ENCODE measurements around the gene RTEL1. TPM values are rescaled to one million over a fixed set of nuclear protein-coding genes. Genes with fewer than 3 reads are reported as not detected.

Gene RTEL1
- total RNA-seq, 2 experiments from 2014 or later: 33.6 to 34.8 TPM

GRCh38 chr20:63736893-63737694 is 79.0 kb downstream of the RTEL1 start:
- H3K9me3 Mint-ChIP-seq: no peaks in the 10 kb centered on the region
- H3K27me3 Mint-ChIP-seq (ENCODE audit: low read depth): no peaks in the 10 kb centered on the region
- intact Hi-C loops (cut with micrococcal nuclease): loop anchor here (1.0 to 5.0 kb wide), 5 partner anchors 9 to 340 kb away; partner anchors contain the start of genes ARFRP1, GMEB2, RGS19 and TPD52L2
- peaks cover 24% of the 10 kb centered on the region for H3K4me1 Mint-ChIP-seq (ENCODE audit: low read depth)
- peaks cover 10% of the 10 kb centered on the region for H3K36me3 Mint-ChIP-seq (ENCODE audit: low read depth)
- H3K27ac Mint-ChIP-seq: no peak overlapping the region
- peak; percentile 66 for DNase-seq
- no peak overlapping the region for H3K4me3 Mint-ChIP-seq
- CTCF ChIA-PET: interaction anchor here (1.0 to 2.7 kb wide), 4 partner anchors 12 to 95 kb away, joined by 3 to 15 read pairs (median 4); partner anchors contain the start of genes ARFRP1 and ZGPAT

- no peak overlapping the region for H3K4me3 Mint-ChIP-seq
- no peaks in the 10 kb centered on the region for H3K27me3 Mint-ChIP-seq (ENCODE audit: low read depth)
Measured at GRCh38 chr20:63737695-63737944, 79.5 kb downstream of the RTEL1 start.

DNA sequence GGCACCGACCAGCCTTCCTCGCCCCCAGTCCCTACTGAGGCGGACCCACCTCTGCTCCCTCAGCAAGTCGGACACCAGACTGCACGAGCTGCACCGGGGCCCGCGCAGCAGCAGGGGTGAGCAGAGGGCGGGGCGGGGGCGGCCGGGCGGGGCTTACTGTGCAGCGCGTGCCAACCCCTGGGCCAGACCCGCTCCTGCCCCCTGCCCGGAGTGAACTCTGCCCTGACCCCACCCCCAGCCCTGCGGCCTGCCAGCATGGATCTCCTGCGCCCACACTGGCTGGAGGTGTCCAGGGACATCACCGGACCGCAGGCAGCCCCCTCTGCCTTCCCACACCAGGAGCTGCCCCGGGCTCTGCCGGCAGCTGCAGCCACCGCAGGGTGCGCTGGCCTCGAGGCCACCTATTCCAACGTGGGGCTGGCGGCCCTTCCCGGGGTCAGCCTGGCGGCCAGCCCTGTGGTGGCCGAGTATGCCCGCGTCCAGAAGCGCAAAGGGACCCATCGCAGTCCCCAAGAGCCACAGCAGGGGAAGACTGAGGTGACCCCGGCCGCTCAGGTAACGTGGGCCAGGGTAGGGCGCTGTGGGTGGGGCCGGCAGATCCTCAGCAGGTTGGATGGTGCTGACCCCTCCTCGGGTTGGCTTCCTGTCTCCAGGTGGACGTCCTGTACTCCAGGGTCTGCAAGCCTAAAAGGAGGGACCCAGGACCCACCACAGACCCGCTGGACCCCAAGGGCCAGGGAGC is 80.0 kb downstream of the RTEL1 start:
- H3K36me3 Mint-ChIP-seq (ENCODE audit: low read depth): peaks cover 10% of the 10 kb centered on the region
- peaks cover 24% of the 10 kb centered on the region for H3K4me1 Mint-ChIP-seq (ENCODE audit: low read depth)
- H3K4me3 Mint-ChIP-seq: peak overlapping the region; percentile 21
- no peak for DNase-seq
- CTCF ChIA-PET: no interaction called here
- no peaks in the 10 kb centered on the region for H3K27me3 Mint-ChIP-seq (ENCODE audit: low read depth)
- H3K9me3 Mint-ChIP-seq: no peaks in the 10 kb centered on the region
- intact Hi-C loops (cut with micrococcal nuclease): loop anchor here (2.0 to 5.0 kb wide), 4 partner anchors 31 to 339 kb away; partner anchors contain the start of genes ARFRP1, GMEB2, RGS19 and TPD52L2
- H3K27ac Mint-ChIP-seq: no peak overlapping the region

More at GRCh38 chr20:63737695-63737944, 79.5 kb downstream of the RTEL1 start:
- CTCF ChIA-PET: interaction anchor here (2.7 kb wide), 1 partner anchor 30 kb away, joined by 15 read pairs; the partner anchor contains the start of genes ARFRP1 and ZGPAT
- H3K27ac Mint-ChIP-seq: no peak overlapping the region
- peaks cover 24% of the 10 kb centered on the region for H3K4me1 Mint-ChIP-seq (ENCODE audit: low read depth)
- DNase-seq: no peak
- intact Hi-C loops (cut with micrococcal nuclease): loop anchor here (2.0 to 5.0 kb wide), 4 partner anchors 31 to 340 kb away; partner anchors contain the start of genes ARFRP1, GMEB2, RGS19 and TPD52L2
- H3K9me3 Mint-ChIP-seq: no peaks in the 10 kb centered on the region
- H3K36me3 Mint-ChIP-seq (ENCODE audit: low read depth): peaks cover 10% of the 10 kb centered on the region

GRCh38 chr20:63738687-63739129 is 80.6 kb downstream of the RTEL1 start:
- peak; percentile 34 for DNase-seq
- CTCF ChIA-PET: no interaction called here
- Mint-ChIP-seq H3K9me3 (no peaks in the 10 kb centered on the region), H3K27me3 (ENCODE audit: low read depth) (no peaks in the 10 kb centered on the region), H3K36me3 (ENCODE audit: low read depth) (peaks cover 10% of the 10 kb centered on the region), H3K27ac (no peak overlapping the region), H3K4me1 (ENCODE audit: low read depth) (peaks cover 24% of the 10 kb centered on the region), H3K4me3 (peak overlapping the region; percentile 21)
- intact Hi-C loops (cut with micrococcal nuclease): loop anchor here (5.0 kb wide), 2 partner anchors 111 to 339 kb away; partner anchors contain the start of genes GMEB2 and RGS19

- no peaks in the 10 kb centered on the region for H3K9me3 Mint-ChIP-seq
- peak; percentile 58 for DNase-seq
- H3K4me3 Mint-ChIP-seq: peak within 1 kb of the TSS; percentile 50
- intact Hi-C loops (cut with micrococcal nuclease): loop anchor here (5.0 kb wide), 2 partner anchors 112 to 338 kb away; partner anchors contain the start of genes GMEB2 and RGS19
- H3K4me1 Mint-ChIP-seq (ENCODE audit: low read depth): peaks cover 22% of the 10 kb centered on the region
- H3K36me3 Mint-ChIP-seq (ENCODE audit: low read depth): peaks cover 7% of the 10 kb centered on the region
- H3K27ac Mint-ChIP-seq: no peak within 1 kb of the TSS
- CTCF ChIA-PET: no interaction called here
- no peaks in the 10 kb centered on the region for H3K27me3 Mint-ChIP-seq (ENCODE audit: low read depth)
Measured at GRCh38 chr20:63739130-63740069, 81.3 kb downstream of the RTEL1 start, which contains the start of gene SLC2A4RG. TSS of gene SLC2A4RG (plus strand) at chr20:63739776. CDS start at chr20:63739913, 137 bp downstream.

- Mint-ChIP-seq H3K27me3 (ENCODE audit: low read depth) (no peaks in the 10 kb centered on the region), H3K36me3 (ENCODE audit: low read depth) (peaks cover 7% of the 10 kb centered on the region), H3K4me3 (peak overlapping the region; percentile 50), H3K27ac (no peak overlapping the region), H3K9me3 (no peaks in the 10 kb centered on the region), H3K4me1 (ENCODE audit: low read depth) (peaks cover 22% of the 10 kb centered on the region)
- intact Hi-C loops (cut with micrococcal nuclease): no loop called here
- peak; percentile 40 for DNase-seq
- CTCF ChIA-PET: interaction anchor here (0.9 to 1.6 kb wide), 3 partner anchors 10 to 89 kb away, joined by 3 to 5 read pairs (median 3); partner anchors contain the start of genes ARFRP1 and ZGPAT
Measured at GRCh38 chr20:63740070-63740626, 82.0 kb downstream of the RTEL1 start.

DNA sequence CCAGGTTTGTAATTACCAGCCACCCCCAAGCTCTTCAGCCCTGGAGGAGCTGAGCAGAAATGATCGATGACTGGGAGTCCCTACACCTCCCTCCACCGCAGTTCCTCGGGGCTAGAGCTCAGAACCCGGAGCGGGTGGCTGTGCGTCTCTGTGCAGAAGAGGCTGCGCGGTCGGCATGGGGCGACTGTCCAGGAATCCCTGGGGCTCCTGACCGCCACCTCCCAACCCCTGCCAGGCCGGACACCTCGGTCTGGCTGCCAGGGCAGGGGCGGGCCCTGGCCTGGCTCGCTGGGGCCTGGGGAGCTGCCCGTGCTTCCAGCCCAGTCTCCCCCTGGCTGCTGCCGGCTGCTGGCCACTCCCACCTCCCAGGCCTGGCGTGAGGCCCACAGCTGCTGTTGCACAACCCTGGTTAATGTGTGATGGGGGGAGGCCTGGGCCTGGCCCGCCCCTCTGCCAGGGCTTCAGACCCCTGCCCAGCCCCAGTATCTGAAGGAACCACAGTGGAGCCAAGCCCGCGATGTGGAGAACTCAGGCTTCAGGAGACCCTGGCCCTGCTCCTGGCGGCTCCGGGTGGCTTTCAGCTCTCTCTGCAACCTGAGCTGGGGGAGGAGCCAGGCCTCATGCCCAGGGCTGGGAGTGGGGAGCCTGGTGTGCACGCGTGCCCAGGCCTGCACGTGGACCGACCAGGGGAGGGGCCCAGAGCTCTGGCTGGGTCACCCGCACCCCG is 82.7 kb downstream of the RTEL1 start:
- intact Hi-C loops (cut with micrococcal nuclease): no loop called here

GRCh38 chr20:63741354-63741675 is 83.2 kb downstream of the RTEL1 start:
- intact Hi-C loops (cut with micrococcal nuclease): no loop called here
- DNase-seq: no peak
- Mint-ChIP-seq H3K27me3 (ENCODE audit: low read depth) (no peaks in the 10 kb centered on the region), H3K27ac (no peak overlapping the region), H3K4me1 (ENCODE audit: low read depth) (peaks cover 15% of the 10 kb centered on the region), H3K4me3 (peak overlapping the region; percentile 45), H3K36me3 (ENCODE audit: low read depth) (no peaks in the 10 kb centered on the region), H3K9me3 (no peaks in the 10 kb centered on the region)
- CTCF ChIA-PET: interaction anchor here (0.9 to 1.6 kb wide), 4 partner anchors 9 to 88 kb away, joined by 3 to 5 read pairs (median 4); partner anchors contain the start of genes ARFRP1 and ZGPAT

More for the DNA sequence above, 82.7 kb downstream of the RTEL1 start:
- CTCF ChIA-PET: interaction anchor here (0.9 to 1.6 kb wide), 4 partner anchors 10 to 88 kb away, joined by 3 to 5 read pairs (median 4); partner anchors contain the start of genes ARFRP1 and ZGPAT
- DNase-seq: peak; percentile 31
- no peaks in the 10 kb centered on the region for H3K27me3 Mint-ChIP-seq (ENCODE audit: low read depth)
- no peak overlapping the region for H3K27ac Mint-ChIP-seq
- H3K9me3 Mint-ChIP-seq: no peaks in the 10 kb centered on the region
- peak overlapping the region; percentile 50 for H3K4me3 Mint-ChIP-seq
- H3K36me3 Mint-ChIP-seq (ENCODE audit: low read depth): peaks cover 4% of the 10 kb centered on the region
- peaks cover 20% of the 10 kb centered on the region for H3K4me1 Mint-ChIP-seq (ENCODE audit: low read depth)

DNA sequence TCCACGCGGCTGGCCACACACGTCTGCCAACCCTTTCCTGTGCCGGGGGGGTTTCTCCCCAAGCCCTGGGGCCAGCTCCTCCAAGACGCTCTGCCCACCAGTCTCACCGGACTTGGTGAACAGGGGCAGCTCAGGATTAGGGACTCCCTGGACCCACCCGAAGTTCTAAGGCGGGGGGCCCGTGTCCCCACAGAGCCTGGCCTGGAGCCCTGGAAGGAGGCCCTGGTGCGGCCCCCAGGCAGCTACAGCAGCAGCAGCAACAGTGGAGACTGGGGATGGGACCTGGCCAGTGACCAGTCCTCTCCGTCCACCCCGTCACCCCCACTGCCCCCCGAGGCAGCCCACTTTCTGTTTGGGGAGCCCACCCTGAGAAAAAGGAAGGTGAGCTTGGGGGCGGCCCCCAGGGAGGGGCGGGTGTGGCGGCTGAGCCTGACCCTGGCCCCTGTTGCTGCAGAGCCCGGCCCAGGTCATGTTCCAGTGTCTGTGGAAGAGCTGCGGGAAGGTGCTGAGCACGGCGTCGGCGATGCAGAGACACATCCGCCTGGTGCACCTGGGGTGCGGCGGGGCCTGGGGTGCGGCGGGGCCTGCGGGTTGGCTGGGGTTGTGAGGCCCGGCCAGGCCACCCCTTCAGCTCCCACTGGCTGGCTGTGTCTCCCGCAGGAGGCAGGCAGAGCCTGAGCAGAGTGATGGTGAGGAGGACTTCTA is 83.7 kb downstream of the RTEL1 start:
- no peak overlapping the region for H3K27ac Mint-ChIP-seq
- CTCF ChIA-PET: interaction anchor here (0.9 to 1.6 kb wide), 3 partner anchors 35 to 87 kb away, joined by 3 to 4 read pairs (median 3); no protein-coding TSS in a partner anchor

DNA sequence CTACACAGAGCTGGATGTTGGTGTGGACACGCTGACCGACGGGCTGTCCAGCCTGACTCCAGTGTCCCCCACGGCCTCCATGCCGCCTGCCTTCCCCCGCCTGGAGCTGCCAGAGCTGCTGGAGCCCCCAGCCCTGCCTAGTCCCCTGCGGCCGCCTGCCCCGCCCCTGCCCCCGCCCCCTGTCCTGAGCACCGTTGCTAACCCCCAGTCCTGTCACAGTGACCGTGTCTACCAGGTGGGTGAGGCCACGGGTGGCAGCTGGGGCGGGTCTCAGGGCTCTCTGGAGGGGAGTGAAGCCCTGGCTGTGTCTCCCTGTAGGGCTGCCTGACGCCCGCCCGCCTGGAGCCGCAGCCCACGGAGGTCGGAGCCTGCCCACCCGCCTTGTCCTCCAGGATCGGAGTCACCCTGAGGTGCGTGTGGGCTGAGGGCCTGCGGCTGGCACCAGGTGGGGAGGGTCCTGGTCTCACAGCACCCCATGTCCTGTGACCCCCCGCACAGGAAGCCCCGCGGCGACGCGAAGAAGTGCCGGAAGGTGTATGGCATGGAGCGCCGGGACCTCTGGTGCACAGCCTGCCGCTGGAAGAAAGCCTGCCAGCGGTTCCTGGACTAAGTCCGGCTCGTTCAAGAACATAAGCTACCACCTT is 84.4 kb downstream of the RTEL1 start:
- no peaks in the 10 kb centered on the region for H3K27me3 Mint-ChIP-seq (ENCODE audit: low read depth)
- H3K4me3 Mint-ChIP-seq: no peak overlapping the region
- no peaks in the 10 kb centered on the region for H3K9me3 Mint-ChIP-seq
- no peak for DNase-seq
- no peaks in the 10 kb centered on the region for H3K36me3 Mint-ChIP-seq (ENCODE audit: low read depth)
- intact Hi-C loops (cut with micrococcal nuclease): no loop called here
- no peak overlapping the region for H3K27ac Mint-ChIP-seq
- CTCF ChIA-PET: interaction anchor here (0.9 kb wide), 1 partner anchor 36 kb away, joined by 3 read pairs; no protein-coding TSS in a partner anchor
- H3K4me1 Mint-ChIP-seq (ENCODE audit: low read depth): peaks cover 4% of the 10 kb centered on the region

More for the DNA sequence above, 83.7 kb downstream of the RTEL1 start:
- Mint-ChIP-seq H3K27me3 (ENCODE audit: low read depth) (no peaks in the 10 kb centered on the region), H3K36me3 (ENCODE audit: low read depth) (no peaks in the 10 kb centered on the region), H3K4me1 (ENCODE audit: low read depth) (peaks cover 10% of the 10 kb centered on the region), H3K9me3 (no peaks in the 10 kb centered on the region), H3K4me3 (no peak overlapping the region)
- intact Hi-C loops (cut with micrococcal nuclease): no loop called here
- DNase-seq: no peak
